HepG2 (cell line): ENCODE data around the gene NUDT8. TPM values are rescaled to one million over a fixed set of nuclear protein-coding genes. Genes with fewer than 3 reads are reported as not detected.
A peak's percentile ranks its signal among the peaks of the same experiment; 100 is the strongest.

Experiments
- CBX5 ChIP-seq: sonication (generic); formaldehyde crosslinking; IDR thresholded peaks from 2 replicates; pipeline ENCODE4 v1.4.0; 2020; ENCODE audit warnings: missing genetic modification reagents, borderline replicate concordance
- DNMT3B ChIP-seq: conservative IDR thresholded peaks from 2 replicates; pipeline ENCODE4 v1.6.1; 2016; ENCODE audit warnings: missing biosample characterization, control low read depth
- GABPB1 ChIP-seq: IDR thresholded peaks from 2 replicates; pipeline ENCODE4 v1.6.1; 2016; ENCODE audit warnings: mild to moderate bottlenecking, missing genetic modification reagents, moderate library complexity, missing compliant biosample characterization
- HES4 ChIP-seq: sonication (generic); formaldehyde crosslinking; IDR thresholded peaks from 2 replicates; pipeline ENCODE4 v1.9.0; 2021; ENCODE audit warnings: mild to moderate bottlenecking, missing genetic modification reagents, borderline replicate concordance
- IKZF1 ChIP-seq: fragments of 450-650 bp; IDR thresholded peaks from 2 replicates; pipeline ENCODE4 v1.7.1; 2016
- IKZF4 ChIP-seq: sonication (generic); formaldehyde crosslinking; IDR thresholded peaks from 2 replicates; pipeline ENCODE4 v1.5.1; 2020; ENCODE audit warnings: borderline replicate concordance, mild to moderate bottlenecking, low read depth, missing genetic modification reagents; ENCODE audit errors: not compliant biosample characterization
- MIER2 ChIP-seq: IDR thresholded peaks from 2 replicates; pipeline ENCODE4 v1.6.1; 2016; ENCODE audit warnings: missing biosample characterization, missing genetic modification reagents
- MIER3 ChIP-seq: IDR thresholded peaks from 2 replicates; pipeline ENCODE4 v1.6.1; 2016; ENCODE audit warnings: missing compliant biosample characterization, borderline replicate concordance
- NFIC ChIP-seq: IDR thresholded peaks from 2 replicates; pipeline ENCODE4 v1.6.1; 2012; ENCODE audit warnings: mild to moderate bottlenecking, low read length, inconsistent platforms
- PPARG ChIP-seq: conservative IDR thresholded peaks from 2 replicates; pipeline ENCODE4 v1.6.1; 2016; ENCODE audit warnings: missing biosample characterization, missing genetic modification reagents
- RARG ChIP-seq: sonication (generic); formaldehyde crosslinking; IDR thresholded peaks from 2 replicates; pipeline ENCODE4 v1.4.0; 2020; ENCODE audit warnings: low read depth, mild to moderate bottlenecking, missing genetic modification reagents
- RBAK ChIP-seq: sonication (generic); formaldehyde crosslinking; IDR thresholded peaks from 2 replicates; pipeline ENCODE4 v1.5.1; 2020; ENCODE audit warnings: mild to moderate bottlenecking, missing genetic modification reagents
- TCF7 ChIP-seq: sonication (generic); IDR thresholded peaks from 2 replicates; pipeline ENCODE4 v1.6.1; 2016; ENCODE audit warnings: antibody characterized with exemption, low read depth
- ZFP36L1 ChIP-seq: sonication (generic); formaldehyde crosslinking; IDR thresholded peaks from 2 replicates; pipeline ENCODE4 v1.8.0; 2022; ENCODE audit warnings: mild to moderate bottlenecking, missing genetic modification reagents, moderate library complexity
- ZNF33A ChIP-seq: sonication (generic); formaldehyde crosslinking; IDR thresholded peaks from 2 replicates; pipeline ENCODE4 v1.5.1; 2020; ENCODE audit warnings: missing genetic modification reagents, mild to moderate bottlenecking, moderate library complexity, borderline replicate concordance
- ZNF747 ChIP-seq: sonication (generic); formaldehyde crosslinking; IDR thresholded peaks from 2 replicates; pipeline ENCODE4 v1.8.1; 2023; ENCODE audit warnings: missing genetic modification reagents, mild to moderate bottlenecking, borderline replicate concordance
- polyA plus RNA-seq, 8 experiments: library from polyadenylated mRNA; depleted of rRNA in 3 of 8; stranded (reverse) in 7 of 8; unstranded in 1 of 8; fragments of >200 nt; fragmentation: Illumina TruSeq in 4 of 8; extraction: Trizol in 4 of 8; gene quantifications; 2 replicates each; pipeline versions ENCODE4 v1.2.1 to v1.2.3, GENCODE V29; 2011 to 2016; ENCODE audit warnings: low read depth in 4 of 8, missing spikeins in 1 of 8, mixed read lengths in 1 of 8; ENCODE audit not compliant: insufficient read depth in 1 of 8
- total RNA-seq, 5 experiments: library from RNA; depleted of rRNA; stranded (reverse); fragments of >200 nt; fragmentation: Illumina TruSeq; extraction: Trizol; gene quantifications; 2 replicates each; pipeline ENCODE4 v1.2.3, GENCODE V29; 2016; ENCODE audit warnings: low read depth in 1 of 5
- TF ChIP-seq, protein P1 (sequence below): sonication (generic); formaldehyde crosslinking; IDR thresholded peaks from 2 replicates; pipeline ENCODE4 v1.5.0; 2020; ENCODE audit warnings: missing genetic modification reagents
- TF ChIP-seq, protein P2 (sequence below): sonication (generic); formaldehyde crosslinking; IDR thresholded peaks from 2 replicates; pipeline ENCODE4 v1.8.0; 2023; ENCODE audit warnings: mild to moderate bottlenecking, missing genetic modification reagents
- TF ChIP-seq, protein P3 (sequence below): sonication (generic); formaldehyde crosslinking; IDR thresholded peaks from 2 replicates; pipeline ENCODE4 v1.5.1; 2020; ENCODE audit warnings: missing genetic modification reagents, mild to moderate bottlenecking, borderline replicate concordance

NUDT8 gene
- total and polyA plus RNA-seq, 2 of the 13 experiments (the other 11 are each of a cell fraction or from before 2014, with no cell fraction given): 6.7 to 25.8 TPM

DNA sequence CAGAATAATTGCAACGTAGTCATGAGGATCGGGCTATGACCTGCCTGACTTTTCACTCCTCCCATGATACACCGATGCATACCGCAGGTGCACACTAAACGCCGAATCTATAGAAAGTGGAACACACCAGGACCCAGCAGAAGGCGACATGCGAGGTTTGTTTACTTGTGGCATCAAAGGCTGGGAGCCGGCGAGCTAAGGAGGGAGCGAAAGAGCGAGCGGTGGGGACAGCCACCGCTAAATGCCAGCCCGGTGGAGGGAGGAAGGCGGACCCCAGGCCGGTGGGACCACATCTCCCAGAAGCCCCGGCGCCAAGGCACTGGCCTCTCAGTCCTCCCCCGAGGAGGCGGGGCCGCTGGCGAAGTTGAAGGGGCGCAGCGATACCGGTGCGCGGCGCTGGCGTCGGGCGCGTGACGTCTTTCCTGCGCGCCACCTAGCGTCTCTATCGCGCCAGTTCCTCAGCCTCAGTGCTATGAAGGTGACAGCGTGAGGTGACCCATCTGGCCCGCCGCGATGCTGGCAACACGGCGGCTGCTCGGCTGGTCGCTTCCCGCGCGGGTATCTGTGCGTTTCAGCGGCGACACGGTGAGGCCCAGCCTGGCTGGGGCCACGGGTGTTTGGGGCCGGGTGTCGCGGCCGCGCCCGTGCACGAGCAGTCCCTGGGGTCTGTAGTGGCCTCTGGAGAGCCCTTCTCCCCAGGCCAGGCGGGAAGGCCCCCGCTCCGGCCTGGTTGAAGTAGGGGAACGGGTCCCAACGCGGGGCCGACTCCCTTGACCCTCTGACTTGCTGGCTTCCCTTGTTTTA, 23.0 kb downstream of the NUDT8 start, which contains the start of gene NDUFV1 (continued):
- TF ChIP-seq RARG (CRISPR knock-in tag) (0 out of 2 replicates have a peak, but pooled peaks have one; percentile 63), GABPB1 (CRISPR knock-in tag) (peak; percentile 99), CBX5 (peak; percentile 89; the same call in 1 of the 2 replicates), ZFP36L1 (CRISPR knock-in tag) (no peak), IKZF4 (CRISPR knock-in tag) (no peak), HES4 (CRISPR knock-in tag) (peak; percentile 17; the same call in 1 of the 2 replicates), MIER2 (no peak), NFIC (no peak), DNMT3B (CRISPR knock-in tag) (no peak), TCF7 (no peak), RBAK (no peak; the same call in 1 of the 2 replicates), ZNF747 (peak; percentile 83; the same call in 1 of the 2 replicates), MIER3 (CRISPR knock-in tag) (peak; percentile 78; the same call in 1 of the 2 replicates), ZNF33A (CRISPR knock-in tag) (no peak), PPARG (CRISPR knock-in tag) (0 out of 2 replicates have a peak, but pooled peaks have one; percentile 65), IKZF1 (no peak)
- TF ChIP-seq, protein P1, sequence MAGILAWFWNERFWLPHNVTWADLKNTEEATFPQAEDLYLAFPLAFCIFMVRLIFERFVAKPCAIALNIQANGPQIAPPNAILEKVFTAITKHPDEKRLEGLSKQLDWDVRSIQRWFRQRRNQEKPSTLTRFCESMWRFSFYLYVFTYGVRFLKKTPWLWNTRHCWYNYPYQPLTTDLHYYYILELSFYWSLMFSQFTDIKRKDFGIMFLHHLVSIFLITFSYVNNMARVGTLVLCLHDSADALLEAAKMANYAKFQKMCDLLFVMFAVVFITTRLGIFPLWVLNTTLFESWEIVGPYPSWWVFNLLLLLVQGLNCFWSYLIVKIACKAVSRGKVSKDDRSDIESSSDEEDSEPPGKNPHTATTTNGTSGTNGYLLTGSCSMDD (CRISPR knock-in tag): peak; percentile 76
- TF ChIP-seq, protein P2, sequence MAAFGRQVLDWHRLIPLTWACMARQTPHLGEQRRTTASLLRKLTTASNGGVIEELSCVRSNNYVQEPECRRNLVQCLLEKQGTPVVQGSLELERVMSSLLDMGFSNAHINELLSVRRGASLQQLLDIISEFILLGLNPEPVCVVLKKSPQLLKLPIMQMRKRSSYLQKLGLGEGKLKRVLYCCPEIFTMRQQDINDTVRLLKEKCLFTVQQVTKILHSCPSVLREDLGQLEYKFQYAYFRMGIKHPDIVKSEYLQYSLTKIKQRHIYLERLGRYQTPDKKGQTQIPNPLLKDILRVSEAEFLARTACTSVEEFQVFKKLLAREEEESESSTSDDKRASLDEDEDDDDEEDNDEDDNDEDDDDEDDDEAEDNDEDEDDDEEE: no peak
- TF ChIP-seq, protein P3, sequence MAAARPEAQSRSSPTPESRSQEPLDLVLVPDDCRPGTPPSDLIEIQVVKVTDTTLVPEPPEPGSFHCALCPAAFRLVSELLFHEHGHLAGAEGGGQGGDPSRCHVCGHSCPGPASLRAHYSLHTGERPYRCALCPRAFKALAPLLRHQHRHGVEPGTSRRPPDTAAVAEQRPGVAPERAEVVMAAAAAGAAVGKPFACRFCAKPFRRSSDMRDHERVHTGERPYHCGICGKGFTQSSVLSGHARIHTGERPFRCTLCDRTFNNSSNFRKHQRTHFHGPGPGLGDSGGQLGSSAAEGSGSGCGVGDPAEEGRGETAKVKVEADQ (CRISPR knock-in tag): peak; percentile 91; the same call in 1 of the 2 replicates
